ENCODE results near the gene SRRM4.

Gene SRRM4

DNA sequence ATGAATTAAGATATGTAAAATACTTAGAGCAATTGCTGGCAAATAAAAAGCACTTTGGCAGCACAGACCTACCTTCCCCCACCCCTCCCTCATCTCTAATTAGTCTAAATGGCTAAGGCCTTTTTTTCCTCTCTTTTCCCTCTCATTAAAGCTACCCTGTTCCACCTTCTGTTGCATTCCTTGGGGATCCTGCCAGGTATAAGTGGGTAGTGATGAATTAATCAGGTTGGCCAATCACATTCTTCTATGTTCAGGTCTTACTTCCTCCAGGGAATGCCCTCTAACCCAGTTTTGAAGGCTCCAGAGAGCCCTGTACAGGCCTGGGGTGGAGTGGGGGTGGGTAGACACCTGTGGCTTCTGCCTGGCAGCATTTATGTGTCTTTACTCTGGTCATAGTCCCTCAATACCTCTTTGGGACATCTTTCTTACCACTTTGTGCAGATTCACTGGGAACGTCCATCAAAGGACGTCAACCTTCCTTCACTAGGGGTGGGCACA, 225.8 kb downstream of the SRRM4 start:
- no peak overlapping the region for H3K9ac ChIP-seq (ENCODE audit: low read length)
- no peaks in the 10 kb centered on the region for H3K36me3 ChIP-seq (ENCODE audit: control insufficient read depth, insufficient read depth, low read length)
- peaks cover 50% of the 10 kb centered on the region for H3K4me1 ChIP-seq (ENCODE audit: control insufficient read depth, insufficient read depth, low read length)
- no peaks in the 10 kb centered on the region for H3K27me3 ChIP-seq (ENCODE audit: control insufficient read depth, insufficient read depth, low read length)
- H3K4me3 ChIP-seq (ENCODE audit: low read length), result no peak overlapping the region
- peak overlapping the region; percentile 82 for H3K27ac ChIP-seq (ENCODE audit: low read depth, low read length)

DNA sequence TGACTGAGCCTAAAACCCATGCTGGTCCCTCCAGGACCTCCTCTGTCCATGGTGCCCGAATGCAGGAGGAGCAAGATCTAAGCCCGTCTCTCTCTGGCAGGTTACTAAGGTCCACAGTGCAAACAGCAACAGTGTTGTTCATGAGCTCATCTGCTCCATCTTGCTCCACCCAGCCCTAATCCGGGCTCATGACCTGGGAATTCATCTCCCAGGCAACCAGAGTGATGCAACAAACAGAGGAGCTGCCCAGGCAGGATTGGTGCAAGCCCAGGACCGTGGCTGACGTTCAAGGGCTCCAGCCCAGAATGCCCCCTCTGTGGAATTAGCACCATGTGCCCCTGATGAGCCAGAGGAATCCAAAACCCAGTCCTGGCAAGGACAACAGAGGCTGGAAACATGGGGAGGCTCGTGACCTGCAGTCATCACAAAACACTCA, 227.3 kb downstream of the SRRM4 start:
- Histone ChIP-seq H3K27me3 (ENCODE audit: control insufficient read depth, insufficient read depth, low read length) (no peaks in the 10 kb centered on the region), H3K36me3 (ENCODE audit: control insufficient read depth, insufficient read depth, low read length) (no peaks in the 10 kb centered on the region), H3K4me3 (ENCODE audit: low read length) (no peak overlapping the region), H3K27ac (ENCODE audit: low read depth, low read length) (peak overlapping the region; percentile 84), H3K4me1 (ENCODE audit: control insufficient read depth, insufficient read depth, low read length) (peaks cover 41% of the 10 kb centered on the region), H3K9ac (ENCODE audit: low read length) (no peak overlapping the region)

DNA sequence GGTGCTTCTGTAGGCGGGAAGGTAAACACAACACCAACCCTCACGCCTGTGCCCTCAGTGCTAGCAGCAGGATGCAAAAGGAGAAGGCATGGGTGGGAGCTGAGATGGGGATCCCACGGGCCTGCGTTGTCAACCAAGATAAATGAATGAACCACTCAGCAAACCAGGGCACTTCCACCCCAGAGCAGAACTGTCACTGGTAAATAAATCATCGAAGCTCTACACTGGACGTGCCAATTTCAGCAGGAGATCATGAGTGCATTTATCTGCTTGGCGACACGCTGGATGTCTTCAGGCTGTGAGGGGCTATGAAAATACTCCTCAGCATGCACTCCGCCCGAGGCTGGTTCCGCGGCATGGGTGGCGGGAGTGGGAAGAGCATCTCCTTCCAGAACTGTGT, 230.5 kb downstream of the SRRM4 start:
- peaks cover 24% of the 10 kb centered on the region for H3K4me1 ChIP-seq (ENCODE audit: control insufficient read depth, insufficient read depth, low read length)
- no peak overlapping the region for H3K27ac ChIP-seq (ENCODE audit: low read depth, low read length)
- H3K9ac ChIP-seq (ENCODE audit: low read length), result no peak overlapping the region
- no peak overlapping the region for H3K4me3 ChIP-seq (ENCODE audit: low read length)
- no peaks in the 10 kb centered on the region for H3K36me3 ChIP-seq (ENCODE audit: control insufficient read depth, insufficient read depth, low read length)
- H3K27me3 ChIP-seq (ENCODE audit: control insufficient read depth, insufficient read depth, low read length), result no peaks in the 10 kb centered on the region

Data from rectal smooth muscle tissue (tissue), 1 donor.